Gastrocnemius medialis (tissue), 4 donors: ENCODE data around the gene TMEM128.

Source experiments
- POLR2A ChIP-seq, 2 donors: fragments of 450-650 bp; IDR thresholded peaks; one replicate each; pipeline ENCODE4 v1.6.1; 2017; ENCODE audit warnings: antibody characterized with exemption in 2 of 2, mild to moderate bottlenecking in 2 of 2, moderate library complexity in 2 of 2
- TF ChIP-seq, protein P1 (sequence below), 5 experiments: fragments of 450-650 bp in 3 of 5; fragments of 200-600 bp in 2 of 5; sonication (generic) in 2 of 5; IDR thresholded peaks in 4 of 5; conservative IDR thresholded peaks in 1 of 5; 1 replicate in 4 of 5; 2 replicates in 1 of 5; pipeline ENCODE4 v1.5.1; 2016 to 2019; ENCODE audit warnings: antibody characterized with exemption in 5 of 5, mild to moderate bottlenecking in 3 of 5, moderate library complexity in 3 of 5

GRCh38 chr4:4271912-4272311 is 23.9 kb upstream of the TMEM128 start:
- no peak for TF ChIP-seq POLR2A (IDR thresholded peaks at IDR 0.05)
- TF ChIP-seq, protein P1, sequence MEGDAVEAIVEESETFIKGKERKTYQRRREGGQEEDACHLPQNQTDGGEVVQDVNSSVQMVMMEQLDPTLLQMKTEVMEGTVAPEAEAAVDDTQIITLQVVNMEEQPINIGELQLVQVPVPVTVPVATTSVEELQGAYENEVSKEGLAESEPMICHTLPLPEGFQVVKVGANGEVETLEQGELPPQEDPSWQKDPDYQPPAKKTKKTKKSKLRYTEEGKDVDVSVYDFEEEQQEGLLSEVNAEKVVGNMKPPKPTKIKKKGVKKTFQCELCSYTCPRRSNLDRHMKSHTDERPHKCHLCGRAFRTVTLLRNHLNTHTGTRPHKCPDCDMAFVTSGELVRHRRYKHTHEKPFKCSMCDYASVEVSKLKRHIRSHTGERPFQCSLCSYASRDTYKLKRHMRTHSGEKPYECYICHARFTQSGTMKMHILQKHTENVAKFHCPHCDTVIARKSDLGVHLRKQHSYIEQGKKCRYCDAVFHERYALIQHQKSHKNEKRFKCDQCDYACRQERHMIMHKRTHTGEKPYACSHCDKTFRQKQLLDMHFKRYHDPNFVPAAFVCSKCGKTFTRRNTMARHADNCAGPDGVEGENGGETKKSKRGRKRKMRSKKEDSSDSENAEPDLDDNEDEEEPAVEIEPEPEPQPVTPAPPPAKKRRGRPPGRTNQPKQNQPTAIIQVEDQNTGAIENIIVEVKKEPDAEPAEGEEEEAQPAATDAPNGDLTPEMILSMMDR (IDR thresholded peaks at IDR 0.05 in 4 of 5, conservative IDR thresholded peaks at IDR 0.05 in 1 of 5), result no peak
